ENCODE measurements around the gene OR51S1.
"Not testable (repeated sequence)": the region's sequence is repeated elsewhere in the genome, so short reads cannot be mapped to it uniquely, and the experiment has no call there.

Gene OR51S1, protein sequence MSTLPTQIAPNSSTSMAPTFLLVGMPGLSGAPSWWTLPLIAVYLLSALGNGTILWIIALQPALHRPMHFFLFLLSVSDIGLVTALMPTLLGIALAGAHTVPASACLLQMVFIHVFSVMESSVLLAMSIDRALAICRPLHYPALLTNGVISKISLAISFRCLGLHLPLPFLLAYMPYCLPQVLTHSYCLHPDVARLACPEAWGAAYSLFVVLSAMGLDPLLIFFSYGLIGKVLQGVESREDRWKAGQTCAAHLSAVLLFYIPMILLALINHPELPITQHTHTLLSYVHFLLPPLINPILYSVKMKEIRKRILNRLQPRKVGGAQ

DNA sequence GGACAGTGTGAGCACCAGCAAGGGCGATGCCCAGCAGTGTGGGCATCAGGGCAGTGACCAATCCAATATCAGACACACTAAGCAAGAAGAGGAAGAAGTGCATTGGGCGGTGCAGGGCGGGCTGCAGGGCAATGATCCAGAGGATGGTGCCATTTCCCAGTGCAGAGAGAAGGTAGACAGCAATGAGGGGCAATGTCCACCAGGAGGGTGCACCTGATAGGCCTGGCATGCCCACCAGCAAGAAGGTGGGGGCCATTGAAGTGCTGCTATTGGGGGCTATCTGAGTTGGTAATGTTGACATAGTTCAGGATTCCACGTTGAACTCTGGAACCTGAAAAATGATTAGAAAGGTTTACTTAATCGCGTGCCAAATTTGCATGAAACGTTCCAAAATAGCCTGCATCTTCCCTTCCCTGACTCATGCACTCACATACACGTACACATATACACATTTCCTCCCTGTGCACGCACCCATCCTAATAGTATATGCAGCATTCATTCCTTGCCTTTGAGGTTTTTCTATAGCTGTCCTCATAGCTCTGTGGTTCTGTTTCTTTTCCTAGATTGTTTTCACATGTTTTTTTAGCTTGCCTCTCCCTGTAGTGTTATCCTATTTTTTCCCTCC lies at the start of gene OR51S1:
TSS of gene OR51S1 (minus strand) at position 301 of the 625 bp plus-strand sequence. CDS start at position 301, 0 bp downstream.
- no peak for DNase-seq (ENCODE audit: low spot score)

DNA sequence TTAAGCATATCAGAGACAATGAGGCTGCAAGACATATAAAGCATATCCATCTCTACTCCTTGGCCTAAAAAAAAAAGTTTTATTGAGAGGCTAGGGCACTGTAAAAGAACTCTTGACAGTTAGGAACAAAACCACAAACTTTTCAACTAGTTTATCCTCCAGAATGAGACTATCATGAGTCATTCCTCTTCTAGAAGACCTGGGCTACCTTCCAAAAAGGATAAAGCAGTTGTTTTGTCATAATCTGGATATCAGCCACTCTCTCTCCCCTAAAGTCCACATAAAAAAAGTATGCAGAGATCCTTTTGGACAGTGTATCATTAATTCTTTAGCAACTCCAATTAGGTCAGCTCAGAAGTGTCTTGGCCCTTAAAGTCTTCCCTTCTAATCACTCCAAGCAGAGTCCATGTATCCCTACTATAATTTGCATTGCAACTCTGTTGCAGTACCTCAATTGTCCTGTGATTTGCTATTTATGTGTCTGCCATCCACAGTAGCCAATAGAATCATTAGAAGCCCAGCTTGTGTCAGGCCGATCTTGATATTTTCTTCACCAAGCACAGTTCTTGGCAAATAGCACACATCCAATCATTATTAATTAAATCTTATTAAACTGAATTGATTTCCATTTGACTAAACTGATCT lies 43.1 kb upstream of the OR51S1 start:
- DNase-seq (ENCODE audit: low spot score) = peak; percentile 87

DNA sequence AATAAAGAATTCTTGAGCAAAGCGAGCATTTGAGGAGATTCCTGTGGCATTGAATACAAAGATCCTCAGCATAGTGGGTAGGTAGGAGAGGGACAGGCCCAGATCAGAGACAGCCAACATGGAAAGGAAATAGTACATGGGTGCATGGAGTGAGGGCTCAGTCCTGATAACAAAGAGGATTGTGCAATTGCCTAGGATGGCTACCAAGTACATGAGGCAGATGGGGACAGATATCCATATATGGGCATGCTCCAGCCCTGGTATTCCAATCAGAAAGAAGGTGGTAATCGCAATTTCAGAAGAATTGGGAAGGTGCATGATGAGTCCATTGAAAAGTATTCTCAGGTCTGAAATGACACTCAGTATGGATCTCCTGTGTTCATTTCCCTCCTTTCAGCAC lies 41.3 kb upstream of the OR51S1 start:
- DNase-seq (ENCODE audit: low spot score) = no peak

DNA sequence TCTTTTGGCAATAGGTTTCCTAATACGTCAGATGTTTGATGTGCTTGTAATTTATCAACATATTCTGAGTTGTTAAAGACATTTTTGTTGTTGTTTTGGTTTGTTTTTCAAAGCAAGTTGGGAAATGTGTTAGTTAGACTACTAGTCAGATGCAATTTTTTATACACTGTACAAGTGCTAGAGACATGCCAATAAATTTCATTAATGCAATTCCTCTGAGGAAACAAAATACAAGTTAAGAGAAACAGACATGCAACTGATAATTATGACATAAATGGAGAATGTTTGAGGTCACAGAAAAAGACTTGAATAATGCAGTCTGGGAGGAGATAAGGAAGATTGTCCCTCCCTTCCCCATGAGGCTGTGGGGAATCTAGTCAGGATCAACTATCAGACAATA lies 38.6 kb upstream of the OR51S1 start:
- no peak for DNase-seq (ENCODE audit: low spot score)

DNA sequence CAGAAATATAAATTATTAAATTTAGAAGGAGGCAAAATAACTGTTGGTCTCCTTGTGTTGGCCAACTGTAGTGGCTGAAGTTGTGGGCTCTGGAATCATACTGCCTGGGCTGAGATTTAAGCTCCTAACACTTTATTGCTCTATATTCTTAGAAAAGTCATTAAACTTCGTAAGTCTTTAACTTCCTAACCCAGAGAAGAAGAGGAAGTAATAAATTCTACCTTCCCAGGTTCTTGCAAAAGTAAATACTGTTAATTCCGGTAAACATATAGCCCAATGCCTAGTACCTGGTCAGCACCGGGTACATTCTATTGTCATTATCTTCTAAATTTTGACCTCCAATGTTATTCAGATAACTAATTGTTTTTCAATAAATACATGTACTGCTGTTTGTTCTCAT lies 37.2 kb upstream of the OR51S1 start:
- DNase-seq (ENCODE audit: low spot score) = no peak

DNA sequence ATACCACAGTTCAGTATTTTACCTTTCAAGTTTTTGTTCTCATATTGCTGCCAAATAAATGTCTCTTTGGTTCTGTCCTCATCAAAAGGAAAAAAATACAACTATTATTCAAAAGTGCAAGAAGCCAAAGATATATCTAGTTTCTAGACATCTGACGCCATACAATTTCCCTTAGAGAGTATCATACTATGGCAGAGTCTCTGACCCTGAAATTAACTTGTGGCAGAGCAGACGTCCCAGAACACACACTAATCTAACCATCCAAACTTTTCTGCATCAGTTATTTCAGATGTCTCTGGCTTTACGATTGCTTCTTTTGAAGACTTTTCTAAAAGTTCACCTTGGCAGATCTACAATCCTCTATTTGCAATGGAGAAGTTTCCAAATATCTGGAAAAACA lies 35.4 kb upstream of the OR51S1 start:
- no peak for DNase-seq (ENCODE audit: low spot score)

DNA sequence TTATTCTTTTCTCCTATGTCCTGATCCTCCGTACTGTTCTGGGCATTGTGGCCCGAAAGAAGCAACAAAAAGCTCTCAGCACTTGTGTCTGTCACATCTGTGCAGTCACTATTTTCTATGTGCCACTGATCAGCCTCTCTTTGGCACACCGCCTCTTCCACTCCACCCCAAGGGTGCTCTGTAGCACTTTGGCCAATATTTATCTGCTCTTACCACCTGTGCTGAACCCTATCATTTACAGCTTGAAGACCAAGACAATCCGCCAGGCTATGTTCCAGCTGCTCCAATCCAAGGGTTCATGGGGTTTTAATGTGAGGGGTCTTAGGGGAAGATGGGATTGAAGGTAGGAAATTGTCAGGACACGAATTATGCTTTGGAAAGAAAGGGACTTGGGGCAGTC lies 33.5 kb upstream of the OR51S1 start:
- DNase-seq (ENCODE audit: low spot score) = no peak

DNA sequence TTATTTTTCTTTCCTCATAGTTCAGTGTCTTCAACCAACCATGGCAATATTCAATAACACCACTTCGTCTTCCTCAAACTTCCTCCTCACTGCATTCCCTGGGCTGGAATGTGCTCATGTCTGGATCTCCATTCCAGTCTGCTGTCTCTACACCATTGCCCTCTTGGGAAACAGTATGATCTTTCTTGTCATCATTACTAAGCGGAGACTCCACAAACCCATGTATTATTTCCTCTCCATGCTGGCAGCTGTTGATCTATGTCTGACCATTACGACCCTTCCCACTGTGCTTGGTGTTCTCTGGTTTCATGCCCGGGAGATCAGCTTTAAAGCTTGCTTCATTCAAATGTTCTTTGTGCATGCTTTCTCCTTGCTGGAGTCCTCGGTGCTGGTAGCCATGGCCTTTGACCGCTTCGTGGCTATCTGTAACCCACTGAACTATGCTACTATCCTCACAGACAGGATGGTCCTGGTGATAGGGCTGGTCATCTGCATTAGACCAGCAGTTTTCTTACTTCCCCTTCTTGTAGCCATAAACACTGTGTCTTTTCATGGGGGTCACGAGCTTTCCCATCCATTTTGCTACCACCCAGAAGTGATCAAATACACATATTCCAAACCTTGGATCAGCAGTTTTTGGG lies 33.0 kb upstream of the OR51S1 start, which contains the start of gene OR51T1:
TSS of gene OR51T1 (plus strand) at position 41 of the 641 bp plus-strand sequence. CDS start at position 41, 0 bp downstream.
- peak; percentile 22 for DNase-seq (ENCODE audit: low spot score)

DNA sequence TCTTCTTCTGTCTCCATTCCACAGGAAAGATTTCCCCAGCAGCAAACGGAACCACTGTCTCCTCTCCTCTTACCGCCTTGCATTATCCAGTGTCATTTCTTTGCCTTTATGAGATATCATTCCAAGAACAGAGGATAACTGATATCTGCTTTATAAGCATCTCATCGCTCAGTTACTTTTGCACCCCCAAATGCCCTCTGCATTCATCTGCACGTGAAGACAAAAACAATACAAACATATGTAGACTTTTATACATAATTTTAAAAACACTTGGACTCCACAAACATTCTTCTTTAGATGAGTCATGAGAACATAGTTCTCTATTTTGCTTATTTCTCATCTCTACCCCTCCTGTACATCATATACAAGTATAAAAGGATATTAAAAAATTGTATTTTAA lies 32.2 kb upstream of the OR51S1 start:
- no peak for DNase-seq (ENCODE audit: low spot score)

DNA sequence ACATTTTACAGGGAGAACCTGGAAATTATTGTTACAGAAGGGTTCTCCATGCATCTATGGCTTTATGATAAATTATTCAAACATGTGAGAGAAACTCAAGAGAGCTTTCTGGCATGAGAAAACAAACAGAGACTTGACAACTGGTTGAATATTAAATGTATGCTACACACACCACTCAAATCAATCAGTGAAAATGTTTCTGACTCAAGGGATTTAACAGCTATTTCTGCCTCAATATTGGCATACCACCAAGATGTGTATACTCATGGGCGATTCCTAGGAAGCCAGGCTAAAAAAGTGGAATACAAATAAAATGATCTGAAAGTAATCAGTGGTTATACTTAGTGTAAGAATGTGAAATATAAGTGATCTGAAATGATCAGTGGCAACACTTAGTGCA lies 16.8 kb upstream of the OR51S1 start:
- no peak for DNase-seq (ENCODE audit: low spot score)

DNA sequence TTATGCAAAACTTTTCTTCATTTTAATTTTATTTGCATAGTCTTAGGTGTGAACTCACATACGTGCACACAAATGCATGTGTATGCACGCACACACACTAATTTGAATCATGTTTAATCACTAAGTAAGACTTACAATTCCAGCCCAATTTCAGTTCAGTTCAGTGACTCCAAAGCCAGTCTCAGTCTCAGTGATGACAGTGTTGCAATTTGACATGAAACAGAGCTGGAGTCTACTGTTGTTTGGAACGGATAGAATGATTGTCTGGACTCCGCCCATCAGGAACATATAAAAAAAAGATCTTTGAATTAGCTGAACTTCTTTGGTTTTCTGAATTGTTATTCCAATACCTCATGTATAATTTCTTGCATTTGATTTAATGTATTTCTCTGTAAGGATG lies 14.9 kb upstream of the OR51S1 start:
- DNase-seq (ENCODE audit: low spot score) = no peak

DNA sequence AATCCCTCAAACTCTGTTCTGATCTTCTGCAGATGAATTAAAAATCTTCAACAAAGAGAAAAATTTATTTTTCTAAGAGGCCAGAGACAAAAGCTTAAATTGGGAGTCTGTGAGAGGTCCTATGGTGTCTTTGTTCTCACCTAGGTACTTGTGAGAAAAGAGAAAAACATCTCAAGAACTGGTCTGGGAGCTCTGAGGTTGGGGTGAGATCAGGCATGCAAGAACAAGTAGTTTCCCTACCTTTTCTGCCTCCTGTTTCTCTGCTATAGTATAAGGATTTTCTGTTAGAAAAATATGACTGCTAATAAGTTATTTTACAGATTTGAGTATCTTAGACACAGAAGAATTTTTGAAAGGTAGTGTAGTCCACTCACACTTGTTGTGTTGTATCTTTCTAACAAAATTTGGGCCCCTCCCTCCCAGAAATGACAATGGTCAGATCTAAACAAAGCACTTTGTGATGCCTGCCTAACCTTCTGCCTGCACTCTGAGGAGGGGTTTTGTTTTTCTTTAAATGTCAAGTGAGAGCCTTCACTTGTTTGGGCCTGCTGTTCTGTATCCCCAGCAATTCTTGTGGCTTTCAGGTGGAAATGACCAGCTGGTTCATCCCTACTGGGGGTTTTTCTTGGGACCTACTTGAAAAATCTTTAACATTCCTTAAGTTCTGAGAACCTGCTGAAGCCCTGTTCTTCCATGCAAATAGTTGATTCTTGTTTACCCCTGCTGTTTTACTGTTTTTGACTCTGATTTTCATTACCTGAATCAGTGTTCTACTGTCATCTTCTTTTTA lies 13.6 kb upstream of the OR51S1 start:
- DNase-seq (ENCODE audit: low spot score) = no peak

DNA sequence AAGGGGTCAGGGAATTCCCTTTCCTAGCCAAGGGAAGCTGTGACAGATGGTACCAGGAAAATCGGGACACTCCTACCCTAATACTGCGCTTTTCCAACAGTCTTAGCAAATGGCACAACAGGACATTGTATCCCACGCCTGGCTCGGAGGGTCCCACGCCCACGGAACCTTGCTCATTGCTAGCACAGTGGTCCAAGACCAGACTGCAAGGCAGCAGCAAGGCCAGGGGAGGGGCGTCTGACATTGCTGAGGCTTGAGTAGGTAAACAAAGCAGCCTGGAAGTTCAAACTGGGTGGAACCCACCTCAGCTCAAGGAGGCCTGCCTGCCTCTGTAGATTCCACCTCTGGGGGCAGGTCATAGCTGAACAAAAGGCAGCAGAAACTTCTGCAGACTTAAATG lies 5.3 kb upstream of the OR51S1 start:
- DNase-seq (ENCODE audit: low spot score) = not testable (repeated sequence)

DNA sequence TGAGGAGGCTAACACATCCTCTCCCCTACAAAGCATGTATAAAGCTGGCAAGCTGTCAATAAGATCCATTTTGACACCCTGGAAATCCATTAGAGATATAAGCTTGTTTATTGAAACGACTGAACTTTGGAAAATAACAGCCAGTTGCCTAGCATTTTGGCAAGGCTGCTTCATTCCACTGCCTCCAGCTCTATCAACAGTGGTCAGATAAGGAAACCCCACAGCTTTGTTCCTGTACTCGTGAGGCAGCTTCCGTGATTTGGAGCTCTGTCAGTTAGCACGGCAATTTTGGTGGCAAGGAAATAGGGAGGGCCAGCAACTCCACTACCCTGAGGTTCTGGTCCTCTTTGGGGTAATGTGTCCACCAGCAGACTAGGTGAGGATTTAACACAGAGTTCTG lies 2.0 kb upstream of the OR51S1 start:
- DNase-seq (ENCODE audit: low spot score) = peak; percentile 2

DNA sequence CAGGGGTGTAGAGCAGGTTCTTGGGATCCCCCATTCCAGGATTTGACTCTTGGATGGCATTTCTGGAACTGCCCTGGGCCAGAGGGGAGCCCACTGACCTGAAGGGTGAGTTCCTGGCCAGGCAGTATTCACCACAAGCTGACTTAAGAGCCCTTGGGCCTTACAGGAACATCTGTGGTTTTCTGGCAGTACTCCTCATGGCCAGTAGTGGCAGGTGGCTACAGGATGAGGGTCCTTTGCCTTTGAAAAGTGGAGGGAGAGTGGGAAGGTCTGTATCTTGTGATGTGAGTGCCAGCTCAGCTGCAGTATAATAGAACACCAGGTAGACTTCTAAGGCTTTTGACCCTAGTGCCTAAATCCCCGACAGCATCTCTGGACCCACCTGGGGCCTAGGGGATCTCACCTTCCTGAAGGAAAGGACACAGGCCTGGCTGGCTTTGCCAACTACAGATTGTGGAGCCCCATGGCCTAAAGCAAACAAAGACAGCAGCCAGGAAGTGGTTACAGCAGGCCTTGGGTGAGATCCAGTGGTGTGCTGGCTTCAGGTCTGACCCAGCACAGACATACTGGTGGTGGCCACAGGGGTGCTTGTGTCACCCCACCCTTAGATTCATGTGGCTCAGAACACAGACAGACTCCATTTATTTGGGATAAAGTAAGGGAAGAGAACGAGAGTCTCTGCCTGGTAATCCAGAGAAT lies 9.0 kb downstream of the OR51S1 start:
- no peak for DNase-seq (ENCODE audit: low spot score)

DNA sequence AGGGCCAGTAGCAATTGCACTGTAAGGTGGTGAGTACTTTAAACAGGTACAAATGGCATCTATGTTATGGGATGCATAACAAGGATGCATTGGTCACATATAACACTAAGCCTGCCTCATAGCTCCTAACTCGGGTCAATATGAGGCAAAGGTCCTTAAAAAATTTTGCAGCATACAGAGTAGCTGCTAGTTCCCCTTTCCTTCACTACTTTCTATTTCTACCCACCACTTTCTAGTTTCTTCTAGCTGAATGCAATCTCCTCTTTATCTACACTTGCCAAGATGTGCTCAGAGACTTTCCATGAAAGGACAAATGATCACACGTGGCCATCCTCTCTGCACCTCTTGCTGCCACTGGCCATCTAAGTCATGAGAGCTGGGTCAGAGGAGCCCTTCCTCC lies 18.1 kb downstream of the OR51S1 start:
- DNase-seq (ENCODE audit: low spot score) = no peak

DNA sequence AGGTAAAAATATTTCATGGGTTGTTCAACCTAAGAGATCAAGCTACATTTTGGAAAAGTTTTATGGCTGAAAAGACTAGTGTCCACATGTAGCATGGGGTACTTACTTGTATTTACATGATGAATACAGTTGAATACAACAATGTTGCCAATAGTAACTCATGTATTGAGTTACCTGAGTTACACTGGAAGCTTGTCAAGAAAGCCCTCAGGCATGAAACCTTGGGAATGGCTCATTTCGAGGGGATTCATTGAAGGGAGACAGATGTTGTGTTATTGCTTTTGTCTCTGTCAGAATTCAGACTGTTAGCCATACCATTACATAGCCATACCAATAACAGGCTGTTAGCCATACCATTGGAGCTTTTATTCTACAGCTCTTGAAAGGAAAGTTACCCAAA lies 18.7 kb downstream of the OR51S1 start:
- DNase-seq (ENCODE audit: low spot score) = no peak

DNA sequence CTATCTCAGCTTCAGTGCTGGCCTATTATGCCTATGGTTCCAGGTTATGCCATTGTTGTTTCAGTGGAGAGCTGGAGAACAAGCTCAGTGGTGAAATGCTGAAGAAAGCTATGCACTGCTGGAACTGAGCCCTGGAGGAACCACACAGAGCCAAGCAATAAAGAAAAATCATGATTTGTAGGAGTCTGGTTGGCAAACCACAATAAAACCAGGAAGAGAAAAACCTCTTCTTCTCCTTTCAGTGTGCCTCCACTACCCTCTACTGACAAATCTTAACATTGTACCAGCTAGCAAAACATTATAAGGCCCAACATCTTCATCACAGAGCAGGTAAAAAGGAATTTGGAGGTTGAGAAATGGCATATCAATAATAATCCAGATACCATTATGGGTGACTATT lies 22.6 kb downstream of the OR51S1 start:
- peak; percentile 37 for DNase-seq (ENCODE audit: low spot score)

DNA sequence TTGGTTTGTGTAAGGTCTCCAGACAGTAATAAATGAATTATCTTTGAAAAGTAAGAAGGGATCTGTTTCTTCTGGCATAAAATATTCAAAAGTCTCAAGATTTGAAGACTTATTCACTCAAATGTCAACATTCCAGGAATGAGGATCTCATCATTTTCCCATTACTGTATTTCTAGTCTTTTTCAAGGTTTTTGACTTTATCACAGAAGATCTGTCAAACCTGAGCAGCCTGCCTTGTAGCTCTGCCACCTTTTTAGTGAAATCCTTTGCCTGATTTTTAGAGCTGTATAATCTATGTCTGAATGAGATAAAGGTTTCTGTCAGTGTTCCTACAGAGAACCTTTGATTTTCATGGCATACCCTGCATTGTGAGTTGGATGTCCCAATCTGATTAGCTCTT lies 23.9 kb downstream of the OR51S1 start:
- no peak for DNase-seq (ENCODE audit: low spot score)

DNA sequence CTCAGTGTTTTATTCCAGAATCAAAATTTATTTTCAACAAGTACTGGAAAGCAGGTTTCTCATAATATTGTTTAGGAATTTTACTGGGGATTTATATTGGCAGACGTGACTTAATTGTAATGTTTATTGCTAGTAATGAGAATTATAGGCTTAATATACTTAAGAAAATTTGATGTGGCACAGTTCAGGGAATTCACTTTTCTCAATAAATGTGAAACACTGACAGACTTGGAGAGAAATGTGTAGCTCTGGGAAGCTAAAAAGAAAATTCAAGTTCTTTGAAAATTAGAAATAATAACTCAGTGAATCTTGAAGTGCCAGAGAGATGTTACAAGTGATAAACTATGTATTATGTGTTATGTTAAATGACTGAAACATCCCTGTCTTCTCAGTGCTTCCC lies 28.0 kb downstream of the OR51S1 start, which contains the start of gene OR51F2:
TSS of gene OR51F2 (plus strand) at position 301 of the 400 bp plus-strand sequence. CDS start 101 bp downstream, outside the sequence.
- DNase-seq (ENCODE audit: low spot score) = no peak

DNA sequence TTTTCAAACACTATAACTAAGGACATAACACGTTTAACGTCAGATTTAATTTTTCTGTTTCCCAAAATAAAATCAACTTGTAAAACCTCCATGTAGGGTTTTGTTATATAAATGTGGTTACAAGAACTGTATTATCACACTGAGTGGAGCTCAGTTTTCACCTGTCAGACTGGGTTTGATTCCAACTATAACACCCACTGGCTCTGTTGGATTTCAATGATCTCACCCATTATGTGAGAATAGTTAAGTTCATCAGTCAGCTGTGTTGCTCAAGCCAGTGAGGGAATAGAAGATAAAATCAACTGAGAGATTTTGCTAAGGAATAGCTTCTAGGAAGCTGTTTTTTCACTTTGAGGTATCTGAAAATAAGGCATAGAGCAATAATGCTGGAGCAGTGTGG lies 39.8 kb downstream of the OR51S1 start:
- no peak for DNase-seq (ENCODE audit: low spot score)

All from AG08395 (cell line).